Measurements from ENCODE around the gene DCTN3. TPM values are rescaled to one million over a fixed set of nuclear protein-coding genes. Genes with fewer than 3 reads are reported as not detected.

Gene DCTN3
- total RNA-seq, 1 donor from 2014 or later, result 101 TPM

DNA sequence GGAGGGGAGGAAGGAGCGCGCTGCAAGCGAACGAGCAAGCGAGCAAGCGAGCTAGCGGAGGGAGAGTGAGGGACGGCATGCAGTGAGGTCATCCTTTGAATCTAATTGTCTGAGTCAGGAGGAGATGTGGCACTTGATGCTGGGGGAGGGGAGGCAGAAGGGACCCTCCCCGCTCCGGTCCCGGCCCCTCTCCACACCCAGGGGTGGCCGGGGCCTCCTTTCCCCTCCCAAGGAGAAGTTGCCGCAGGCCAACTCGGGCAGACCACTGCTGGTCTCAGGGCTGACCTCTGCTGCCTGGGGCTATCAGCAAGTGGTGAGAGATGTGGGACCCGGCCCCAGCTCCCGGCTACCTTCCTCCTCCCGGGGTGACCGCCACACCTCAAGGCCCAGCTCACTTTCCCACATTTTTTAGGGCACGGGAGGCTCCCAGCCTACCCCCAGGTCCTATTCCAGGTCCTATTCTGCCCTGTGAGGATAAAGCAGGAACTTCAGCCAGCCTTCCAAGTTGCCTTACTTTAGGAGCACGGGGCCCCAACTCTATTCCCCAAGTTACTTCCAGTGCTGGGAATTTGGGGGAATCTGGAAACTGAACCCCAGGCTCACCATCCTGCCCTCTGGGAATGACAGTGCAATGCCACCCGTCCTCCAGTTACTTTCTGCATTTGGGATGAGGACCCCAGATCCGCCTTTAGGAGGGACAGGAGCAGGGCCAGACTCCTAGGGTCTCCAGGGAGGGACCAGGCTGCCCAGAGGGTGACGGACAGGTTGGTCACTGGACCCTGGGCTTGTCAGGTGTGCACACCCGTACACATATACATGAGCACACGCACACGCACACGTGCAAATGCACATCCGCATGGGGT, 41.8 kb downstream of the DCTN3 start:
- no peak for DNase-seq (ENCODE audit: low spot score)
- intact Hi-C loops (cut with DNase I), result no loop called here

DNA sequence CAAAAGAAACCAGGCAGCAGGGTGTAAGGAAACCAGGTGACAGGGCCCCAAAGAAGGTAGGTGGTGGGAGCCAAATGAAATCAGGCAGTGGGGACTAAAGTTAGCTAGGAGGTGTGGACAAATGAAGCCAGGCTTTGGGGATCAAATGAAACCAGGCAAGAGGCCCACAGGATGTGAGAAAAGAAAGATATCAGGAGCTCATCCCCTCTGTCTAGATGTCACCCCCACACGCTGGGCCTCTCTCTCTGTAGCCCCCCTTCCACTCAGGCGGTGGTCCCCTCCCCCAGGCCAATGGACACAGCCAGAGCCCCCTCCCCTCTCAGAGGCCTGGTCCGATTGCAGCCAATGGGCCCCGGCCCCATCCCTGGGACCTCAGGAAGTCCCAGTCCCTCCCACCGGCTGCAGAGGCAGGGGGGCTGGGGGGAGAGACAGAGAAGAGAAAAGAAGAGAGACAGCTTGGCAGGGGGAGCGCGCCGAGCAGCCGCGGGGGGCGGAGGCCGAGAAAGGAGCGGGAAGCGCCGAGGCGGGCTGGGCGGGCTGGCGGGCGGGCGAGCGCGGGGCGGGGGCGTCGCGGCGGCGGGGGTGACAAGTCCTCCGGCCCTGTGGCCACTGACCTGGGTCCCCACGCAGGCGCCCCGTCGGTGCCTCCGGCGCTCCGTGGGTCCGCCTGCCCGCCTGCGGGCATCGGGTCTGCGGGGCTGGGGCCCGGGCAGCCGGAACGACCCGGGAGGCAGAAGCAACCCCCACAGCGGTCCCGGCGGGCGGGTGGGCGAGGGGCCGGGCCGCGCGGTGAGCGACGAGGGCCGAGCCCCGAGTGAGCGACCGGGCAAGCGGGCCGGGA, 42.7 kb downstream of the DCTN3 start:
- intact Hi-C loops (cut with DNase I), result no loop called here
- no peak for DNase-seq (ENCODE audit: low spot score)

DNA sequence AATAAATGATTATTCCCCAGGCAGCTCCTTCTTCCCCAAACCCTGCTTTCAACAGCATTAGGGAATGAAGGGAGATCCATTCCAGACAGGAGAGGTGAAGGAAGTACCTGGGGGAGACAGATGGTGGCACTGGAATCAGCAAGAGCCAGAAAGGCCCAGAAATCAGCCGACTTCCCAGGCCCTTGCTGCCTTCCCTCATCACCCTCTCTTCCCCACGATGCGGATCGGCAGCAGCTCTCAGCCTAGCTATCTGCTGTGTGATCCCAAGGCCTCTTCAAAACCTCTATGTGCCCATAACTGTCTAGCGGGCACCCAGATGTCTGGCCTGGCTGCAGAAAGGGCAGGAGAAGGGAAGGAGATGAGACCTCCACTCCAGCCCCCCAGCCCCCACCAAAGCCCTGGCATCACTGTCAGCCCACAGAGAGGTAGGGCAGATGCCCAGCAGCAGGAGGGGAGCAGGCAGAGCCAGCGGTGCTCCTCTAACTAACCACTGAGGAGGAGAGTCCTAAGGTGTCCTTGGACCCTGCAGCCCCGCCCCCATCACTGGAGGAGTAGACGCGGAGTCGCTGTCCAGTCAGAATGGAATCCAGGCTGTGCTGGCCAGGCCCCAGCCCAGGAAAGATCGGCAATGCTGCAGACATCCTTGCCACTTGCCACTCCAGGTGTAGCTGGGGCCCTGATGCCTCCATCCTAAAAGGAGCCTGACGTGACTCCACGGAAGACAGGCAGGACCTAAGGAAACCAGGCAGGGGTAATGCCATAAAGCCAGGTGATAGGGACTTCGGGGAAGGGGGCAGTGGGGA, 43.5 kb downstream of the DCTN3 start:
- intact Hi-C loops (cut with DNase I), result no loop called here
- no peak for DNase-seq (ENCODE audit: low spot score)

DNA sequence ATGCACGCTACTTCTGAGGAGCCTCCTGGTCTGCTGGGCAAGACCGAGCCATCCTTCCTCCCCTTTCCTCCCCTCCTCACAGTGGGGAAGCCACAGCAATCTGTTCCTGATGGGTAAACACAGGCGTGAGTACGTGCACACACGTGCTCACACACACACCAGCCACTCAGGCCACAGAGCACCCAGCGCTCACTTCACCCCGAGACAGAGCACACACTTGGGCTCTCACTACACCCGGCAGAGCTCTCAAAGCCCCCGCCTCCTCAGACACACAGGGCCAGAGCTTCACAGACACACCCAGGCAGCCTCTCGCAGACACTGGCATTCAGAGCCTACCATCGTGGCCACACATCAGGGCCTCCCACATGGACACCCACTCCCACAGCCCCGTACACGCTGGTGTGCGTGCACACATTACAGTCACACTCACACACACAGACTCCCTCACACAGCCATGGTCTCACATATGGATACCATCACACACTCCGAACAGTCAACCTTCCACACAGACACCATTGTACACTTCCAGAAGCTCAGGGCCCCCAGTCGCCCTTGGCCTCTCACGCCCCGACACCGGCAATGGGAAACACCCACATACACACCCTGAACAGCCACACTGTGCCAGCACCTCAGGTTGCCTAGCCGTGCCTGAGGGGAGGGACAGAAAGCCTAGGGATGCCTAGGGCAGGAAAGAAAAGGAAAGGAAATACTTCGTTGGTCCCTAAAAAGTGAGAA, 44.3 kb downstream of the DCTN3 start:
- intact Hi-C loops (cut with DNase I), result no loop called here
- no peak for DNase-seq (ENCODE audit: low spot score)

DNA sequence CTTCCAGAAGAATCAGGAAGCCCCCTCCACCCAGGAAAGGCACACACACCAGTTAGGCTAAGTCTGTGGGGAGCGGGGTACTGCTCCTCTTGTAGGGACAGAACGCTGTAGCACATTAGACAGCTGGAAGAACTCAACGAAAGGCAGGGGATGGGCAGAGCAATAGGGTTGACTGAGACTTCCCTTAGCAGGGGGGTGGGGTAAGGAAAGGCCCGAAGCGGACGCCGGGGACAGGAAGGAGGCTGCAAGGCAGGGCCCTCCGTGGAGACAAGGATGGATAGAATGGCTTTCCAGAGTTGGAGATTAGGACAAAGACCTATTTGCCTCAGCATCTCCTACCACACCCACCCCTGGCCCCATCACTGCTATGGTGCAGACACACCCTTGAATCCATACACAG, 45.1 kb downstream of the DCTN3 start:
- DNase-seq (ENCODE audit: low spot score), result no peak
- intact Hi-C loops (cut with DNase I), result no loop called here

DNA sequence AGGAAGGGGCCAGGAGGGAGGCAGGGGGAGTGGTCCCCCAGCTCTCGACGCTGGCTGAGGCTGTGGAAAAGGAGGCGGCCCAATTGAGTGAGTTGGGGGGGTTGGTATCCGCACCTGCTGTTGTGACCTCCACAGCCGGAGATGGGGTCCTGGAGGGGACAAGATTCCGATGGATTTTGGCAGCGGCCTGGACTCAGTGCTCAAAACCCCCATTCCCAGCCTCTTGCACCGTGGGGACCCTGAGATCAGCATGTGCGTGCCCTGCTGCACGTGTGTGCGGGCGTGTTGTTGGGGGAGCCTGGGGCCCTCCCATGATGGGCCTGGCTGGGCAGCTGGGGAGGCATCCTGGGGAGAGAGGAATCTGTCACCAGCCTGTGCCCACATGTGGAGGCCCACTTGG, 45.7 kb downstream of the DCTN3 start:
- no peak for DNase-seq (ENCODE audit: low spot score)
- intact Hi-C loops (cut with DNase I), result no loop called here

DNA sequence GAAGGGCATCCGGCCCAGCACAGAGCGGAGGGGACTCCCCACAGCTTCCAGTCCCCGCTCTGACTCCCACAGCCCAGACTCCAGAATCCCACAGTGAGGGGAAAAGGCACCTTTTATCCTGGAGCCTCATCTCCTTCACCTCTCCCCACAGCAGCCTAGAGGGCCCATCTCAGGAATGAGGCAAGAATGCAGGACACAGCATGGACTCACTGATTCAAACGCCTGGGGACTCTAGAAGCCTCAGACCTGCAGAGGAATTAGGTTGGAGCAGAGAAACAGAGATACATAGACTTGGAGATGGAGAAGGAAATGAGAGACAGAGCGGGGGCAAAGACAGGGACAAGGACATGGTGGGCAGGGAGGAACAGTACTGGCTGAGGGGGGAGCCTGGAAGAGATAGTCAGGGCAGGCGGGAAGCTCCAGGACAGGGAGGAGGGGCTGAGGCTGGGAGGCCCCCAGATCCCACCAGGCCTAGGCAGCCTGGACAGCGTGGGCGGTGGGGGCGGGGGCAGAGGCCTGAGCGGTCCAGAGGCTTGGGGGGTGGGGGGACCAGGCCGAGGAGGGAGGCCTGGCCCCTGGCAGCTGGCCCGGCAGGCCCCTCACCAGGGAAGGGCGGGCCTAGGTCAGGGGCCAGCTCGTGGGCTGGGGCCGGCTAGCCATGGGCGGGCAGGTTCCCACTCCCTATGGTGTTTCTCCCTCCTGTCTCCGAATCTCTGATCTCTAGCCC, 46.5 kb downstream of the DCTN3 start:
- intact Hi-C loops (cut with DNase I), result no loop called here
- DNase-seq (ENCODE audit: low spot score), result no peak

DNA sequence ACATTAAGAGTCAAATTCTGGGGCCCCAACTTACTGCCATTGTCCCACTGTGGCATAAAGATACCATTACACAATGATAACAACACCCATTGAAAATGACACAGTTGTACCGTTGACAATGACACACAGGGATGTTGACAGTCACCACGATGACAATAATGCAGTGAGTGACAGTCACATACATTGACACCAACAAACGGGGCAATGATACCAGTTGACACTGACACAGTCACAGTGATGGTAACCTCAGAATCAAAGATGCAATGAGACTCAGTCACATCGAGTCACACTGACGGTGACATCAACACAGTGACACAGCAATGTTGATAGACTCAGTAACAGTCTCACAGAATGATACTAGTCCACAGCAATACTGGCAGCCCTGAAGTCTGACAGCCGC, 47.7 kb downstream of the DCTN3 start:
- intact Hi-C loops (cut with DNase I), result no loop called here
- DNase-seq (ENCODE audit: low spot score), result no peak

DNA sequence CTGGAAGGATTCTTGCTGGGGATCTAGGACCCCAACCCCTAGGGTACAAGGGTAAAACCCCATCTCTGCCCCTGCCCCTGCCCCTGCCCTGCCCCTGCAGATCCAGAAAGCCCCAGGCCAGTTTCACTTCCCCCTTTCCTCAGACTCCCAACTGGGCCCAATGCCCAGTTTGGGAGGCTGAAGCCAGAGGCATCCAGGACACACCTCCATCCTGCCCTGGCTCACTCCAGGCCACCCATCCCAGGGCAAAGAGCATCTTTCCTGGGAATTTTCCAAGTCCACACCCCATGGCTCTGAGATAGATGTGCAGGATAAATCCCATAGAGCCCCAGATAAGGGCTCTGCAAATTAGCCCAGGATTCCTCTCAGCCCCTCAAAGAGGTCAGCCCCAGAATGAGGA, 48.2 kb downstream of the DCTN3 start:
- no peak for DNase-seq (ENCODE audit: low spot score)
- intact Hi-C loops (cut with DNase I), result no loop called here

DNA sequence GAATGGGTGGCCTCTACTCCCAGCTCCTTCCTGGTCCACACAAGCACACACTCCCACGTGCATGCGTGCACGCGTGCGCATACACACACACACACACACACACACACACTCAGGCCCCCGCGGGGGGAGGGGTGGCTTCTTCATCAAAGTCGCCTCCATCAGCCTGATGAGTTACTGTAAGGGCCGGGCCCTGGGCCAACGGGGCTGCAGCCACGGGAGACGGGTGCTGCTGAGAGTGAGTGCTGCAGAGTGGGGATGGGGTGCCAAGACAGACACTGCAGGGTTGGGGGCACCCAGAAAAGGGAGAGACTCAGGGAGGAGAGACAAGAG, 48.8 kb downstream of the DCTN3 start:
- intact Hi-C loops (cut with DNase I), result no loop called here
- DNase-seq (ENCODE audit: low spot score), result no peak

DNA sequence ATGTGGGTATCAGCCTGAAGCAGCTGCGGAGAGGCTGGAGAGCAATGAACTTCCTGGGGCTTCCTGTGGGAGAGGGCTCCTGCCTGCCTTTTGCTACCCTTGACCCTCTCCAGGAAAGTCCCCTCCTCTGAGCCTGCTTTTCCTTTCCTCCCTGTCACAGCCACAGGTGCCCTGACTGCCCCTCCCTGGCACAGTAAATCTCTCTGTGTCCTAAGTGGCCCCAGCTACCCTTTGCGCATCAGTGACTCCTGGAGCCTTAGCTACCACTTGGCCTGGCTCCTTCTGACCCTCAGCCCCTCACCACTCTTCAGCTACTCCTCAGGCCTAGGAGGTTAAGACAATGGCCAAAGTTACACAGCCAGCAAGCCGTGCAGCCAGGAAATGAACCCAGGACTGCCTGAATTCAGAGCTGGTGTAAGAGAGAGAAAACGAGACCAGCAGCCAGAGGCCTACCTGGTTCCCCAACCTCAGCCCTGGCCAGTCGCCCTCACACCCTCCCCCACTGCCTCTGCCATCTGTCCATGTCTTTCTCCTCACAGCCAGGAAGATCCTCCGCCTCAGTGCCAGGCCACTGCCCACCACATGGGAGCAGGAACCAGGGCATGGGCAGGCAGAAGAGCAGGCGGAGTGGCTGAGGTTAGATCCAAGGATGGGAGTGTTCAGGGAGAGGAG, 49.4 kb downstream of the DCTN3 start:
- no peak for DNase-seq (ENCODE audit: low spot score)
- intact Hi-C loops (cut with DNase I), result no loop called here

DNA sequence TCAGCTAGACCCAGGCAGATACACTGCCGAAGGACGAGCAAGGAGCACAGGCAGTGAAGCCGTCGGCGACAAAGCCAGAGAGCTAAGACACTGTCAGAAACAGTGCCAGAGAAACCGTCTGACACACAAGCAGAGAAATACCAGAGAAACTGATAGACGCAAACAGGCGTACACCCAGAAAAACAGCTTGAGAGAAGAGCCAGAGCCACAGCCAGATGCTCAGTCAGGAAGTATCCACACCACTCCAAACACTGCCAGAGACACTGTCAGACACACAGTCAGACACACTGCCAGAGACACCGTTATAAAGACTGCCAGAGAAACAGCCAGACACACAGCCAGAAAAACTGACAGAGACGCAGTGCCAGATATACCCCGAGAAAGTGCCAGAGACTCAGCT, 49.9 kb downstream of the DCTN3 start:
- intact Hi-C loops (cut with DNase I), result no loop called here
- DNase-seq (ENCODE audit: low spot score), result no peak

DNA sequence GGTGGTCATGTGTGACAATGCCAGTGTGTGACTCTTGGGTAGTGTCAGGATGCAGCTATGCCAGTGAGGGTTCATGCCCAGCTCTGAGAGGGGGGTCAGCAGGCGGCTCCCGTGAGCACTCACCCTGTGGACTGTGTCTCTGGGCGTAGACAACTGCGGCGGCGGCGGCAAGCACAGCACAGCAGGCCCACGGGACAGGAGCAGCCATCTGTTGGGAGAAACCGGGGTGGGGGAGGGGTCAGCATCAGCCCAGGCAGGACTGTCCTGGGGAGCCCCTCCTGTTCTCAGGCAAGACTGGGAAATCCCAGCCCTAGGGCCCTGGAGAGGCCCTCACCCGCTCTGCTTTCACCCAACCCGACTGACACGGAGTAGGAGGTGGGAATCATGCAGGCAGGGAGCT, 51.5 kb downstream of the DCTN3 start:
- intact Hi-C loops (cut with DNase I), result no loop called here
- DNase-seq (ENCODE audit: low spot score), result no peak

DNA sequence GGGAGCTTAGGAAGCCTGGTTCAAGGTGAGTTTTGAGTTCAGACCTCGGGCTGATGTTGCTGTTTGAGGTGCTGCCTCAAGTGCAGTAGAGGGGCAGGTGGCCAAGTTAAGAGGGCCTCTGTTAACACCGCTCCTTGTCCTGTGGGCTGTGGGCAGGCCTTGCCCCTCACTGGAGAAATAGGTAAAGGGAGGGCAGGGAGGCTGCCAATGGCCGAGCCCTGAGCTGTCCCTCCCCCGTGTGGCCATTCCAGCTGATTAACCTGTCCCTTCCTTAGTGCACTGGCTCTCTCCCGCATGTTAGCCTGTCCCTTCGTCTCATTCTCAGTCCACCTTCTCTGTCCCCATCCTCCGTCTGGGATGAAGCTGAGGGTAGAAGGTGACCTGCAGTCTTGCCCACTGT, 52.2 kb downstream of the DCTN3 start:
- no peak for DNase-seq (ENCODE audit: low spot score)

DNA sequence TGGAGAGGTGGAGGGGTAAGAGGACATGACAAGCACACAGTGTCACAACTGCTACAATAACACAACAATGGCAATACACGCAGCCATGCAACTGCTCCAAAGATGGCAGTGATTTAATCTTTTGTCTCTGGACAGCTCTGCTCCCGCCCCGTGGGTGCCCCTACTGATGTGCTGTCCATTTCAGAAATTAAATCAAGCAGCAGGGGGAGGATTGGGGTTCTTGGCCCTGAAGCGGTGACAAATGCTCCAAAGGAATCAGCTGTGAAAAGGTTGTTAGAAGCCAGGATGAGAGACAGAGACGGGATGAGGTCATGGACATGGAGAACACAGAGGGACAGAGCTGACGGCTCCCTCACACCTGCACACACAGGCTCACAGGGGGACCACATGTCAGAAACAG, 53.3 kb downstream of the DCTN3 start:
- DNase-seq (ENCODE audit: low spot score), result no peak
- intact Hi-C loops (cut with DNase I), result no loop called here

More for the DNA sequence above, 52.2 kb downstream of the DCTN3 start:
- intact Hi-C loops (cut with DNase I), result no loop called here

DNA sequence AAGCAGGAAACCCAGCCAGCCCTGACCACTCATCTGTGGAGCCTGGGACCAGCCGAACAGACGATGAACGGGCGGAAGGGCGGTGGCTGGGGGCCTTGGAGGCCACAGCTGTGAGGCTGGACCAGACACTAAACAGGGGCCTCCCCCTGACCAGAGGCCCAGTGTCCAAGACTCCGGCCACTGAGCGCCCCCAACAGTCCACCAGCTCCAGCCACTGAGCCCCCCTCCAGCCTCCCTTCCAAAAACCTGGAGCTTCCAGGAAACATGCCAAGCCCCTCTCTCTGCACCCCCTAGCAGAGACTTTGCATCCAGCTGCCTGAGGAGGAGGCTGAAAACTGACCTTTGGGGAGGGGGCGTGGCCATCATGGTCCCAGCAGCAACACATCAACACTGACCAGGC, 54.0 kb downstream of the DCTN3 start:
- no peak for DNase-seq (ENCODE audit: low spot score)
- intact Hi-C loops (cut with DNase I), result no loop called here

DNA sequence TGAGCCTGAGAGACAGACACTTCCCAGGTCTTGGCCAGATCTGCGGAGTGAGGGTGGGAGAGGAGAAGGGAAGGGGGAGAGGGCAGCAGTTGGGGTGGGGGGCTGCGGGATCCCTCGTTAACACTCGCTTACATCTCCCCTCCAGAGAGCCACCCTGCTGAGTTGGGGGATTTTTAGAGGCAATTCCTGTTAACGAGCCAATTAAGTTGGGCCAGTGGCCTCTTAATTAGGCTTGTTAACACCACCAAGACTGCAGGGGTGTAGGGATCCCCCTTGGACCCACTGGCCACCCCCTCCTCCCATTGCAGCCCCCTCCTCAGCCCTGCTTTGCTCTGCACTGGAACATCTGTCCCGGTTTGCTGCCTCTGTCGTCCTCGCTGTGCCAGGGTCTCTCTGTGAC, 54.4 kb downstream of the DCTN3 start:
- DNase-seq (ENCODE audit: low spot score), result no peak
- intact Hi-C loops (cut with DNase I), result no loop called here

DNA sequence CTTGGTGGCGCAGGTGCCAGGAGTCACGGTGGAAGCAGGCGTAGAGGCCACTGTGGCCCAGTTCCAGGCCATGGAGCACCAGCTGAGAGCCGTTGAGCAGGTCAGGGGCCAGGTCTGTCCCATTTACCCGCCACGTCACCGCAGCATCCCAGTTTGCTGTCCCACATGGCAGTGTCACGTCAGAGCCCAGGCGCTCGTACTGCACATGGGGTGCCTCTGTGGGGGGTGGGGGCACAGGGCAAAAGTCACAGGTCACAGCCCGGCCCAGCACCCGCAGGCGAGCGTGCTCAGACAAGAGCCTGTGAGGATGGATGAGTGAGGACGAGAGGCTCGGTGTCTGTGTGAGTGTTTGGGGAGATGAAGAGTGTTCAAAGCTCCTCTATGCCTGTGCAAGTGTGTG, 55.7 kb downstream of the DCTN3 start:
- DNase-seq (ENCODE audit: low spot score), result no peak
- intact Hi-C loops (cut with DNase I), result no loop called here

Measured in cardiac septum (tissue), 1 donor.